ENCODE results near the gene ALOX5.

The ALOX5 gene

DNA sequence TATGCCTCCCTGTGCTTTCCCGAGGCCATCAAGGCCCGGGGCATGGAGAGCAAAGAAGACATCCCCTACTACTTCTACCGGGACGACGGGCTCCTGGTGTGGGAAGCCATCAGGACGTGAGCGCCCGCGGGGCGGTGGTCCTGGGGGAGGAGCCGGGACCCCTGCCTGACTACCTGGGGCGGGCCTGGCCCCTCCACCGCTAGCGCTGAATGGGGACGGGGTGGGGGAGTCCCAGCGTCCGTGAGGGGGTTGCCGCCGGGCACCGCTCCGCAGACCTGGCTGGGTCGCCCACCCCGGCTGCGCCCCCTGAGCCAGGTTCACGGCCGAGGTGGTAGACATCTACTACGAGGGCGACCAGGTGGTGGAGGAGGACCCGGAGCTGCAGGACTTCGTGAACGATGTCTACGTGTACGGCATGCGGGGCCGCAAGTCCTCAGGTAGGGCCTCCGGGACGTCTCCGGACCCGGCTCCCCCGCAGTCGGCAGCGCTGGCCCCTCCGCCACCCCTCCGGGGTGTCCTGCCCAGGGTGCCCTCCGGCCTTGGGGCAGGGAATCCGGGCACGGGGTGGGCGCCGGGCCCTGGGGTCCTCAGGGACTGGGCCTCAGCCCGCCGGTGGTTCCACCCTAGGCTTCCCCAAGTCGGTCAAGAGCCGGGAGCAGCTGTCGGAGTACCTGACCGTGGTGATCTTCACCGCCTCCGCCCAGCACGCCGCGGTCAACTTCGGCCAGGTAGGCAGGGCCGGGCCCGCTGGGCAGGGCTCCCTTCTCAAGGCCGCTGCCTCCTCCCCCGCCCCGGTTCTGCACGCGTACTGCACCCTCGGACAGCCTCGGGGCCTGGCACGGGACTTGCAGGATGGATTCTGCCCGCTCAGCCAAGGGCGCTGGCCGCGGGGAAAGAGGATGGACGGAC is 69.3 kb downstream of the ALOX5 start:
- DNase-seq (ENCODE audit: low read depth in 2 of 2) = no peak

DNA sequence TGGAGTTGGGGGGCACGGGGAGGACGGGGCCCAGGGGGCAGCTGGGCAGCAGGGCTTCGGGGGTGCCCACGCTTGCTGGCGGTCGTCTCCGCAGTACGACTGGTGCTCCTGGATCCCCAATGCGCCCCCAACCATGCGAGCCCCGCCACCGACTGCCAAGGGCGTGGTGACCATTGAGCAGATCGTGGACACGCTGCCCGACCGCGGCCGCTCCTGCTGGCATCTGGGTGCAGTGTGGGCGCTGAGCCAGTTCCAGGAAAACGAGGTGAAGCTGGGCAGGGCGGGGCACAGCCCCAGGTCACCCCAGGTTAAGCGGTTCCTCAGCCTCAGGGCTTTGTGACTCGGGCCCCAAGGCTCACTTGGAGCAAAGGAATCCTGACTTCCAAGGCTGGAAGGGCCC is 70.0 kb downstream of the ALOX5 start:
- no peak for DNase-seq (ENCODE audit: low read depth in 2 of 2)

DNA sequence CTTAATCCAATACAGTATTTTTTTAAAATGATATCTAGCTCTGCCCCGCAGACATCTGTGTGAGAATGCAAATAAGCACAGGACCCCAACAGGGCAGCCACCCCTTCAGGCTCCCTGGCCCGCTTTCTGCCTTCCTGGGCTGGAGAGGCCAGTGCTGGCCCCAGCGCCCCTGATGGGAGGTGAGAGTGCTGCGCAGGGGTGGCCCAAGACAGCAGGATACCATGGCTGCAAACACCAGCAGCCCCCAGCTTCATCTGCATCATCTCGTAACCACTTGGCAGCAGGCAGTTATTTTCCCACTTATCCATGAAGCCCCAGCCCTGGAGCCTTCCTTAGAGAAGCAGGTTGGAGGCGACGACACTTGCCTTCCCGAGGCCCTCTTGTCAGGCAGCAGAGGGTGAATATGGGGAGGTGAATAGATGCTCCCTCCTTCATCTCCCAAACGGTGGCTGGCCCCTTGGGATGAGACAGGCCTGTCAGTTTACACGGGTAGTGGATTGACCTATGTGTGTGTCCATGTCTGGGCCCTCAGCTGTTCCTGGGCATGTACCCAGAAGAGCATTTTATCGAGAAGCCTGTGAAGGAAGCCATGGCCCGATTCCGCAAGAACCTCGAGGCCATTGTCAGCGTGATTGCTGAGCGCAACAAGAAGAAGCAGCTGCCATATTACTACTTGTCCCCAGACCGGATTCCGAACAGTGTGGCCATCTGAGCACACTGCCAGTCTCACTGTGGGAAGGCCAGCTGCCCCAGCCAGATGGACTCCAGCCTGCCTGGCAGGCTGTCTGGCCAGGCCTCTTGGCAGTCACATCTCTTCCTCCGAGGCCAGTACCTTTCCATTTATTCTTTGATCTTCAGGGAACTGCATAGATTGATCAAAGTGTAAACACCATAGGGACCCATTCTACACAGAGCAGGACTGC is 71.2 kb downstream of the ALOX5 start:
- DNase-seq (ENCODE audit: low read depth in 2 of 2) = no peak

DNA sequence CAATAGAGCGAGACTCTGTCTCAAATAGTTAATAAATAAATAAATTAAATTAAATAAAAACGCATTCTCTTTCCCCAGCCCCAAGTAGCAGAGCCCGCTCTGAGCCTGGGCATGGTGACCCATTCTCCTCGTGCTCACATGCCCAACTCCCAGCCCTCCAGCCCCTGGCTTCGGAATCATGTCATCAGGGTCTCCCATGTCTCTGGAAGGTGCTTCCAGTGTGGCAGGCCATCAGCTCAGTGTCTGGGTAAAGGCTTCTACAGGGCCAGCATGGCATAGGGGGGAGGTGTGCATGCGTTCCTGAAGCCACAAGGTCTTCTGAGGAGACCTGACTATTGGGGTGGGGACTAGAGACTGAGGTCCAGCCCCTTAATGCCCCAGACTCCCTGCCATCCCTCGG is 72.8 kb downstream of the ALOX5 start:
- DNase-seq (ENCODE audit: low read depth in 2 of 2) = no peak

DNA sequence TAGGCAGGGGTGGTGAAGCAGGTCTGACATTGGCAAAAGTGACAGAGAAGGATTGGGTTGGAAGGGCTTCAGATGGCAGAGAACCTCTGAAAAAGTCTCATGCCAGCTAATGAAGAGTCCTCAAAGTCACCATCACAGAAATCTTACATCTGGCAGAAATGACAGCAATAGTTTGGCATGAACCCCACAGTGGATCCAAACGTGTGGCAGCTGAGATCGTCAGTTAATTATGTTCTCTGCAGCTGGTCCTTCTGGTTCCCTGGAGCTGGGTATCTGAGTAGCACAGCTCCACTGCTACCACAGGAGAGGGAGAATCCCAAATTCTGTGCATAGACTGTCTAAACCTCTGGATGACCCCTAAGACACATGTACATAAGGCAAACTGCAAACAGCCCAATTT is 73.4 kb downstream of the ALOX5 start:
- DNase-seq (ENCODE audit: low read depth in 2 of 2) = no peak

DNA sequence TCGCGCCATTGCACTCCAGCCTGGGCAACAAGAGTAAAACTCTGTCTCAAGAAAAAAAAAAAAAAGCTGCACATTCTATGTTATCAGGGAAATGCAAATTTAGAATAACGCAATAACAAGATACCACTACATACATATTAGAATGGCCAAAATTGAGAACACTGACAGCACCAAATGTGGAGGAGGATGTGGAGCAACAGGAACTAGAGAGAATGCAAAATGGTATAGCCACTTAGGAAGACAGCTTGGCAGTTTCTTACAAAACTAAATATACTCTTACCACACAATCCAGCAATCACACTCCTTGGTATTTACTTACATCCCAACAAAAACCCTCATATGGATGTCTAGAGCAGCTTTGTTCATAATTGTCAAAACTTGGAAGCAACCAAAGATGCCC is 76.8 kb downstream of the ALOX5 start:
- DNase-seq (ENCODE audit: low read depth in 2 of 2) = no peak

DNA sequence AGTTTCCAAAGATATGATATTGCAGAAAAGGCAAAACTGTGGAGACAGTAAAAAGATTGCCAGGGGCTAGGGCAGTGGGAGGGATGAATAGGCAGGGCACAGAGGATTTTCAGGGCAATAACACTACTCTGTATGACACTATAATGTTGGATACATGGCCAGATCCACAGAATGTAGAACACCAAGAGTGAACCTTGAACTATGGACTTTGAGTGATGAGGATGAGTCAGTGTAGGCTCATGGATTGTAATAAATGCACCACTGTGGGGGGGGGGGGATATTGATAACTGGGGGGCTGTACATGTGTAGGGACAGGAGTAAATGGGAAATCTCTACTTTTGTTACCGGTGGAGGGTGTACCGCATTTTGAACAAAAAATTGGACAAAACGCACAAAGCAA is 77.4 kb downstream of the ALOX5 start:
- DNase-seq (ENCODE audit: low read depth in 2 of 2) = no peak

DNA sequence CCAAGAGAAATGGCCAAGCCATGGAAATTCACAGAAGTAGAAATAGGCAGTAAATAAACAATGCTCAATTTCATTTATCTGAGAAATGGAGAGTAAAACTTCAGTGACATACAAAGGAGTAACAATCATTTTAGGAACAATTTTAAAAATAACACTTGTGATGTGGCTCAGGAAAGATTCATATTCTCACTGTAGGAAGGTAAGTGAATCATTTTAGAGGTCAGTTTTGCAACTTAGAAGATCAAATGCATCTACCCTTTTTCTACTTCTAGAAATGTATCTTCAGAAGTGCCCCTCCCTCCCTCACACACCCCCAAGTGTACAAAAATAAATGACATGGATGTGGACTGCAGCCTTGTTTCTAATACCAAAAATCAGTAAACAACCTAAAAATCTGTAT is 78.3 kb downstream of the ALOX5 start:
- no peak for DNase-seq (ENCODE audit: low read depth in 2 of 2)

DNA sequence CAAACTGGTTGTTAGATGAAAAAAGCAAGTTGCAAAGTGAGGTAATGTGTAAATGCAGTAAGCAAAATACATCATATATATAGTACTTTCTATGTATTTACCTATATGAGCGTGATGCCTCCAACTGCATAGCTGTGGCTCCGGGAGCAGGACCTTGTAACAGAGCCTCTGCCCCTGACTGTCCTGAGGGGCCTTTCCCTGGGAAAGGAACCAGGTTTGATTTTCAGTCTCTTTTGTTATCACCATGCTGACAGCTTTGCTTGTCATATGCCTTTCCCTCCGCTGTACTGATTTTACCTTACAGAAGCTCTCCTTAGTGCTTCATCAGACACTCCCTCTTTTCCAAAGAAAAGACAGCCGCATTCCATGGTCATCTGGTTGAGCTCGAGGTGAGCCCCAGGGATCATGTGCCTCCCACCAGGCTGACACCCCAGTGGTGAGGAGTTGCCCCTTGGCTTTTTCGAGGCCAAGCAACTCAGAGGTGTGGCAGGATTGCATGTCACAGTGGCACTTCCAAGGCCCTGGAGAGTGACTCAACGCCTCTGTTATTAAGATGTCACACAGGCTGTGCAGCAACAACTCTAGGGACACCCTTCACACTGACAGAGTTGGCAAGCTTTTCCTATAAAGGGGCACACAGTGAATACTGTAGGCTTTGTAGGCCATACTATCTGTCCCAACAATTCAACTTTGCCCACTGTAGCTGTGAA is 78.9 kb downstream of the ALOX5 start:
- DNase-seq (ENCODE audit: low read depth in 2 of 2) = no peak

DNA sequence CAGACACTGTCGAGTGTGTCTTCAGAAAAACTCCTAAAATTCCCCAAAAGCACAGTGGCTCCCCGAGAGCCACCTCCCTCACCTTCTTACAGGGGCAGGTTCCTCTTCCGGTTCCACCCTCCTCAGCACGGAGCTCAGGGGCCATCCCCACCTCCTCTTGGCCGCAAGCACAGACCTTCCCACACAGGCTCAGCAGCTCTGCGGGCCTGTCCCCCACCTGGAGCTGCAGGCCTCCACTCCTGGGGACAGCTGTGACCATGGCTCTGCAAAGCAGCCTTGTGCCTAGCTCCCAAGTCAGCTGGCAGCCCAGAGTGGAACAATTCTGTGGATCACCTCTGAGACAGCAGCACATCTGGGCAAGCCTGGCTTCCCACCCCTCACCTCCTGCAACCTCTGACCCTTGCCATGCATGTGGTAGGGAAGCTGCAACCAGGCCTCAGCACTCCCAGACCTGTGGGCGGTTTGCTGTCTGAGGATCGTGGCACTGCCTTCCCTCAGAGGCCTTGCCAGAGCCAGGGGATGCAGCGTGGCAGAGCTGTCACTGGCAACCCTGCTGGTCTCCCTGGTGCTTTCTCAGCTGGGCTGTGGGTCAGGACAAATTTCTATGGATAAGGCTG is 79.7 kb downstream of the ALOX5 start:
- DNase-seq (ENCODE audit: low read depth in 2 of 2) = no peak

DNA sequence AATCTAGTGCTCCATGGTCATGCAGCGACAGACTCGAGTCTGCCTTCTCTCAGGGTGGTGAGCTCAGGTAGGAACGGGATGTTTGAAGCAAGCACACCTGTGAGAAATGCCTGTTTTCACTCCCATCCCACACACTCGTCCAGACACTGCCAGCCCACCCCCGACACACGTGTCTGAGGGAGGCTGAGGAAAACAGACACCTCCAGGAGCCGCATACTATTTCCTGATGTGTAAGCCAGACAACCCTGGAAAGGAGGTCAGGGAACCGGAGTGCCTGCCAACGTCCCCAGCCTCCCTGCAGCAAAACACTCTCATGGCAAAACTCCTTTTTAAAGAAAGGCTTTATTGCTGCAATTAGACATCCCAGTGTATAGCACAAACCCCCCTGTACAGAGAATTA is 80.2 kb downstream of the ALOX5 start:
- DNase-seq (ENCODE audit: low read depth in 2 of 2) = no peak

DNA sequence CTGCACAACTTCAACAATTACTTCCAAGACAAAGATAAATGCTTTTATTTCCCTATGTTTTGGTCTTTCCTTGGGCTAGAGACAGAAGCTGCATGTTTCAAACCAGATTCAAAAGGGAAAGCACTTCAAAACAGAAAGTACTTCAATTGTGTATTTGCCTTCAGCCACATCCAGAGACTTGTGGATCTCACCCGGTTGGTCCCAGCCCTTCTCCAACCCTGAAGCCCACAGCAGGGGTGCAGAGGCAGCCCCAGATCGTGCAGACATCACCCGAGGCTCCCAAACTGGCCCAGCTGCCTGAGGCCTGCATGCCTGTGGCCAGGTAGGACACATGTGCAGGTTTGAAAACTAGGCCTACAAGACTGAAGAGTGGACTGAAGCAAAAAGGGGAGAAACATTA is 80.8 kb downstream of the ALOX5 start:
- DNase-seq (ENCODE audit: low read depth in 2 of 2) = no peak

DNA sequence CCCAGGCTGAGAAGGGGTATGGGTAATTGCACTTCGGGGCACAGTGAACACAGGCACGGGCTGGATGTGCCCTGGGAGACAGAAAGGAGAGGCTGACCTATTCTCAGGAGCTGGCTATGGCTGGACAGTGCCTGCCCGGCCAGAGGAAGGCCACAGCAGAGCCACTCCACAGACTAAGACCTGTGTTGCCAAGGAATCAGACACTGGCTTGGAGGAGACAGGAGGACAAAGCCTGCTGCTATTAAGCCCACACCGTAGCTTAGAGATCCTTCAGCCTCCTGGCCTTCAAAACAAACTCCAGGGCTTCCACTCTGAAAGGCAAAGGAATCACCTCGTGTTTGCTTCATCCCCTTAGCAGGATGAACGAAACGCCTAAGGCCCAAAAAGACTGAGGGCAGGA is 82.2 kb downstream of the ALOX5 start:
- DNase-seq (ENCODE audit: low read depth in 2 of 2) = no peak

DNA sequence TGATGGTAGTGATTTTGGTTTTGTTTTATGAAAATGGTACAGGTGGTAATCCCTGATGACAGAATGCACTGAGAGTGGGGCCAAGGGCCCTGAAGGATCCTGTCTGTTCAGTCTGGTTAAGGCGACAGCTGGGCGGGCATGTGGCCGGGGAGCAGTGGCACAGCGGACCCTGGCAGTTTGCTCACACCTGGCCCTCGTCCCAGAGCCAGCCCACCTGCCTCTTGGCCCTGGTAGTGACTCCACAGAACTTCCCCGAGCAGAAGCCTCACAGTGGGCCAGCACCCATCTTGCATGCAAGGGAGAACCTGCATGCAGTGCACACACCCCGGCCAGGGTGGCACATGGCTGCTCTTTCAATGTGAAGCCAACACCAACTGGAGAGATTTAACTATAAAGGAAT is 82.8 kb downstream of the ALOX5 start:
- no peak for DNase-seq (ENCODE audit: low read depth in 2 of 2)

DNA sequence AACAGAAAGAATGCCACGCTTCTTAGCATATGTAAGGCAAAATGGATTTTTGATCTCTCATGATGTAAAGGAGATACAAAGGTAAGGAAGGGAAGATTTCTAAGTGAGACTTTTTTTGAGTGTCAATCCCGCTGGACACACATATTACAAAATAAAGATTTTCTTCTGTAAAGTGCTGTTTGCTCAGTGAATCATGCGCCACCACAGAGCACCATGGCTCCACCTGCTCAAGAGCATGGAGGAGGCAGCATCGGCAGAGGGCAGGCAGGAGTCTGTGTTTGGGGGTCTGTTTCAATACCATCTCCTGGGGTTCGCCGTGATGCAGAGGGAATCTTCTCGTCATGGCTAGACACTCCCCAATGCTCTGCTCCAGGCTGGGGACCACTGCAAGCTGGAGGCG is 83.5 kb downstream of the ALOX5 start:
- no peak for DNase-seq (ENCODE audit: low read depth in 2 of 2)

DNA sequence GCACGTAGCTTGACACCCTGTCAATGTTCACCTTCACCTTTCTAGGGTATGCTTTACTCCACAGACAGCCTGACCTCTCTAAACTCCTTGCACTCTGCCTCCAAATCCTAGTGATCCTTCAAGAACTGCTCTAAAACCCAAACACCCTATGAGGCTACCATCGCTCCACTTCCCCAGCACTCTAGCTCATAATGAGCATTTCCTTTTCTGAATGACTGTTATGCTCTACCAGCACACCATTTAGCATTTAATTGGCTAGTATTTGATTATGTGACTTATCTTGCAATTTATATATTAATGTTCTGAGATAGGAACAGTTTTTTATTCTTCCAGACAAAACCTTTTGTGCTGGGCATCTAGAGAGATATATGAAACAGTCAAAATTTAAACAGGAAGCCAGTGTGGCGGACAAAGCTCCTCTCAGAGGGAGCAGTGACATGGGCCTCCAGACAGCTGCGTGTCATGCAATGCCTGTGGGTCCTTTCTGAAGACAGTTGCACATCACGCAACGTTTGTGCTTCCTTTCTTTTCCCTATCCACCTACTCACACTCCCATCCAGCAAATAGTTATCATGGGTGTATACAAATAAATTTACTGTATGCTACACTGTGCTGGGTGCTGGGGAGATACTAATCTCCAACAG is 86.3 kb downstream of the ALOX5 start:
- no peak for DNase-seq (ENCODE audit: low read depth in 2 of 2)

DNA sequence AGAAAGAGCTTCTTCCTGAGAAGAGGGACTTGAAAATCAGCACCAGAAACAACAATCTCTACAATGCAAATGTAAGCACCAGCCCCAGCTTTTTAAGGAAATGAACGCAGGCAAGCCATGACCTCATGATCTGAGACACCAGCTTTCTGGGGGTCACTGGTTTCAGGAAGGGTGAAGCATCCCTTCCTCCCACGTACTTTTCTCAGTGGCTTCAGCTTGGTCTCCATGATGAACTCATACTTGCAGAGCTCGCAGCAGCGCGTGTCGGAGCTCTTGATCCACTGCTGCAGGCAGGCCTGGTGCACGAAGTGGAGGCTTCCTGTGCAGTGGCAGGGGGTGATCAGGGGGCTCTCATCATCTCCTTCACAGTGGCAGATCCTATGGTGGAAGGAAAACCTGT is 87.0 kb downstream of the ALOX5 start:
- no peak for DNase-seq (ENCODE audit: low read depth in 2 of 2)

DNA sequence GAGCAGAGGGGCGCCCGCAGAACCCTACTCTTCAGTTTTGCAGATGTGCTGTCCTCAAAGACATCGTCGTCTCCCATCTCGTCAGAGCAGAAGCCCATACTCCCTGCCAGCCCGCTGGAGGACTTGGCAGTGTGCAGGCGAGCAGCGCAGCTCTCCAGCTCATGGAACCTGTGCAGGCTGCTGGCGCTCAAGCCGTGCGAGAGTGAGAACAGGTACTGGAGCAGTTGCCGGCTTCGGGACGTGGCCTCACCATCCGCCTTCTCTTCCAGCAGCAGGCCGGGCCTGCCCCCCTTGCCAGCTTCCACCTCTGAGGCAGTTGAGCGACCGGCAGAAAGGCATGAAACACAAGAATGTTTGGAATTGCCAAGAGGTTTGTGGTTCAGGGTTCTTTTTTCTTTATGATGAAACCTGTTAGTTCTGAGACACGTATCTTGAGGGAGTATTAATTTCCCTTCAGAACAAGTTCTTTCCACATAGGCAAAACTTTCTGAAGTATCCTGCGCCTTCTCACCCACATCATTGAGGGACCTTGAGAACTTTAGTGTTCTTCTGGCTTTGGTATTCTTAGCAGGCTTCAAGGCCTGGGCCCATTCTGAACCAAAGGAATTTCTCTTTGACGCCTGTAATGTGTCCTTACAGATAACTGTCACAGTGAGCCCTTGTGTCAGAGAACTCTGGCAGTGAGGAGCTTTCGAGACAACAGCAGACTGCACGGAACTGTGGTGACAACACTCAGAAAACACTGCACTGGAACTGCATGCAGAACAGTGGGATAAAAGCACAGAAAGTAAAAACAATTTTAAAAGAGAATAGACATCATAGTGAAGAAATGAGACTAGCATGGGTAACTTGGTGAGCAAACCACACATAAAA is 89.5 kb downstream of the ALOX5 start:
- no peak for DNase-seq (ENCODE audit: low read depth in 2 of 2)

DNA sequence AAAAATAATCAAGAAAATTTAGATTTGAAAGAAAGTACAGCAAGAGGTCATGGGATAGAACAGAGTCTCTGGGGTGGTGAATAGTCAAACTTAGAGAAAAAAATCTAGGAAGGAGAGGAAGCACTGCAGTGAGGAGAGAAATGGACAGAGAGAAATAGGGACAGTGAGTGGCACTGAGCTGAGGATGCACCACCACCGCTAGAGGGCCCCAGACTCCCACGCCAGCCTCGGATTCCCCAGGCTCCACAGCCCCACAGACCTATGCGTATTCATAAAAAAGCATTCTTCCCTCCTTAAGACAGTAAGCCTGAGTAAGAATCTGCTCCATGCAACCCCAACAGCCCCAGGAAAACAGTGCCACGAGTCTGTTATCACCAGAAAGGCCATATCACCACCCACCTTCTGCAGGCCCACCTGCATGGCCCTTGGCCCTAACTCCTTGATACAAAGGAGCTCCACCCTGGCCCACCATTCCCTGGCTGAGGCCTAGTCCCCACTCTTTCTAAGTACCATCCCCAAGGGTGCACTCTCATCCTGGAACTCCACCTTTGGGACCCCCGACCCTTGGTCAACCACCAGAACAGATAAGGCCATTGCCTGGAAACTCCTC is 91.0 kb downstream of the ALOX5 start:
- DNase-seq (ENCODE audit: low read depth in 2 of 2) = peak; percentile 55 to 60

DNA sequence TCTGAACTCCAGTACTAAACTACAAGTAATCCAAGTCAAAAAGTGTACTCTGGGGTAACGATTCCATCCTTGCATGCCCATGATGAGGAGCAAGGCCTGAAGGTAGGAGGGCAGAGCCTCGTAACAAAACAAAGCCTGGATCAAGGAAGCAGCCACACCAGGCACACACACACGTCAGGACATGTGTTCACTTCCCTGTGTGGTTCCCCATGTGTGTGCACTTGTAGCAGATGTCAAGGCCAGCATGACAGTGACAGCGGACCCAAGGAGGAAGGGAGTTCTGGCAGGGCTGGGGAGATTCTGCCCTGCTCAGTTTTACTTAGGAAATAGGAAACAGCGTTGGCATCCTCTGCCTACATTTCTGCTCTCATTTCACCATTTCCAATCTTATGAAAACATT is 92.8 kb downstream of the ALOX5 start:
- no peak for DNase-seq (ENCODE audit: low read depth in 2 of 2)

All from stimulated activated CD4-positive, alpha-beta T cell treated with anti-CD3 and anti-CD28 coated beads, Interleukin-12 subunit alpha, Interleukin-12 subunit beta, amount 100 ng/mL, for 24 hours (primary cell).